GM19193 (cell line): ENCODE results near the gene POLD4.

Experiments
- POLR2A ChIP-seq: IDR thresholded peaks from 4 replicates; pipeline ENCODE4 v1.6.1; 2011; ENCODE audit not compliant: insufficient read depth, insufficient read length; ENCODE audit errors: extremely low read depth

Gene POLD4

DNA sequence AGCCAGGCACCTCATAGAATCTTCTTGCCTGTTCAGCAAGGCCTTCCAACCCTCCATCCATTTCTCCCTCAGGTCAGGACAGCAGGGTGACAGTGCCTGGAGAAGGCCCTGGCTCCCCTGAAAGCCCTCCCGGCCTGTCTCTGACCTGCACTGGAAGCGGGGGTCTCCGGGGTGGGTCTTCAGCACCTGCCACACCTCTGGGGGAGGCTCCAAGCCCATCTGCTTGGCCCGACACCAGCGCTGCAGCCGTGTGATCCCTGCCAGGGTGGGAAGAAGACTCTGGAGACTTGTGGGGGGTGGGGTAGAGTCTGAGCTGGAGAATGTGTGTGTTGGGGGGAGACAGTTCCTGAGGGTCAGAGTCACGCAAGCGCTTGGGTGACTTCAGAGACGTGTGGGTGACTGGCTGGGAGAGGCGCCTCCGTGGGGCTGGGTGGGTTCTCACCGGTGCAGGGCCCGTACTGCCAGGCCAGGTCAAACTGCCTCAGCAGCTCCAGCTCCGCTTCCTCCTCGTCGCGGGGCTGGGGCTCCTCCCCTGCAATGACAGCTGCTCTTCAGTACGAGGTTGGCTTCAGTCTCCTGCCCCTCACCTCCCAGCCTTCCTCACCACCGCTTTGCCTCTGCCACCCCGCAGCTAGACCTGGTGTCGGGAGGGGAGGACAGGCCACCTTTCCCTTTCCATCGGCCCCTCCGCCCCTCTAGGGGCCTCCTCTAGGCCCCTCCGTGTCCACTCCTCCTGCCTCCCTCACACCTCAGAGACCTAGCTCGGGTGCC, 615 bp downstream of the POLD4 start:
- no peak for TF ChIP-seq POLR2A

DNA sequence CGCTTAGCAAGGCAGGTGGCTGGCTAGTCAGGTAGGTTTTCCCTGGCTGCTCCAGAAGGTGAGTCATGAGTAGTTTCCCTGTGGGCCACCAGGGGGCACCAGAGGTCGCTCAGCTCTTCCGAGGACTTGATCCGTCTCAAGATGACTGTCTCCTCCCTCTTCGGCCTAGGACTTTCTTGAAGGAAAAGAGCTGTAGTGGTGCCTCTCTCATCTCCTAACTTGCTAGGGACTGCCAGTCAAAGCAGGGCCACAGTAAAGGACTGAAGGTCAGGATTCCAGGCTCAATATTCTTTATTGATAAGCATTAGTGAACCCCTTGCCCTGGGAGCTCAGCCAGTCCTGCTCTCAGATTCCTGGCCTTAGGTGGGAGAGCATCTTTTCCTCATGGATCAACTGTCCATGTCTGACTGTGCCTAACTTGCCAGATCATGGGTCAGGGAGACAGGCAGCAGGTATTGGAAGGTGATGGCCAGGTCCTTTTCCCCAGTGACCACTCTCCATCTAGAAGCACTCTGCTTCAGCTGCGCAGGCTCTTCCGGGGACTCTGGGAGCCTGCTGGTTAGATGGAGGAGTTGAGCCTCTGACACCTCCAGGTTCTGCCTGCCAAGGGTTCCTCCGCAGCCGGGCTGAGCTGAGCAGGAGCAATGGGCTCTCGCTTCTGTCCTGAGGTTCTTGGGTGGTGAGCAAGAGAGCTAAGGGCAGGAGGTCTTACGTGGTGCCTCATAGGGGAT, 1.9 kb downstream of the POLD4 start:
- TF ChIP-seq POLR2A: no peak

DNA sequence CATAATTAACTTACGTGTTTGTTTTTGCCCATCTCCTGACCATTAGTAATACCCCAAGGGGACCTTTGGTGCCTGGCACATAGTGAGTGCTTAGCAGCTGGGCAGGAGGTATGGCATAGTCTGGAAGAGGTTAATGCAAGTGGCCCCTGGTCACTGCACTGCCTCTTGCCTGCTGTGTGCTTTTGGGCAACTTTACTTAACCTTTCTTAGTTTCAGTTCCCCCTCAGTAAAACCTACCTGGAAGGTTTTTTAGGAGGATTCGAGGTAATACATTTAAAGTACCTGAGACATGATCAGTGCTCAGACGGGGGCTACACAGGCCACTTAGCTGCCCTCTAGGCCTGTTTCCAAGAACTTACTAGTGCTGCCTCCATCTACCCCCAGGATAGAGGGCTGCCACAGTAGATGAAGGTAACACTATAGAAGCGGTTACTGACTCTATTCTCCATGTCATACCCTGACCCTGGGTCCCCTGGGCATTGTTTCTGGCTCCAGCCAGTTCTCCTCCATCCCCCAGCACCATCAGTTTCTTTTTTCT, 3.3 kb downstream of the POLD4 start:
- TF ChIP-seq POLR2A: no peak

DNA sequence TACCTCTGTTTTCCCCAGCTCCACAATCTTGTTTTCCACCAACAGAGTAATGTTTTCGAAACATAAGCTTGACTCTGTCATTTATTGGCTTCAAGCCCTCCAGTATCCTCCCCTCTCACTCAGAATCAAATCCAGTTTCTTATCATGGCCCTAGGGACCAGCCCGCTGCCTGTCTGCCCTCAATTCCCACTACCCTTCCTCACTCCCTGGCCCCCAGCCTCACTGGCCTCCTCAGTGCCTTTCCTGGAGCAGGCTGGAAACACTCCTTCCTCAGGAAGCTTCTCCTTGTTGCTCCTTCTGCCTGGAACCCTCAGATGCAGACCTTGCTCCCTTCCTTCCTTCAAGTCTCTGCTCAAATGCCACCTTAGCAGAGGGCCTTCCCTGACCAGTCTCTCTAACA, 3.9 kb downstream of the POLD4 start:
- no peak for TF ChIP-seq POLR2A

- no peak for TF ChIP-seq POLR2A
Measured at GRCh38 chr11:67349036-67349435, 4.3 kb downstream of the POLD4 start.

DNA sequence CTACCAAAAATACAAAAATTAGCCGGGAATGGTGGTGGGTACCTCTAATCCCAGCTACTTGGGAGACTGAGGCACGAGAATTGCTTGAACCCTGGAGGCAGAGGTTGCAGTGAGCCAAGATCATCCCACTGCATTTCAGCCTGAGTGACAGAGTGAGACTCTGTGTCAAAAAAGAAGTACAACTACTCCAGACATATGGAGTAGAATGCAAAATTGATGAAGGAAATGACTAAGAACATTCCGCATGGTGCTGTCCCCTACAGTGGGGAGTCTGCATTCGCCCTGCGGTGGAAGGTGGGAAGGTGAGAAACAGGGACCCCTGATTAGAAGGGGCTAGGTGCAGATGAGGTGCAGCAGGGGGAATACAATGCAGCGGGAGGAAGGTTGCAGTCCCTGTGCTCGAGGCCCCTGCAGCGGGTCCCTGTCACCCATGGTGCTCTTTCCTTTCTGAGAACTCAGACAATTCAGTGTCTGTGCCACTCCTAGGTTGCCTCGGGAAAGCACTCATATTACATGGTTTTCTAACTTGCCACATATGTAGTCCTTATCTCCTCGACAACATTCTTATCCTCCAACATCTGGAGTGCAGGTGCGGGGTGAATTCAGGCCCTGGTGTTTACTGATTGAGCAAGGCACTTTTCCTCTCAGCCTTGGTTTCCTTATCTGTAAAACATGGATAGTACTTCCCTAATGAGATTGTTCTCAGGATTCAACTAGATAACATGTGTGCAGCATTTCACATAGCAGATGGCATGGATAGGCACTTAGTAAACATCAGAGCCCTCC, 5.2 kb downstream of the POLD4 start:
- TF ChIP-seq POLR2A: no peak

DNA sequence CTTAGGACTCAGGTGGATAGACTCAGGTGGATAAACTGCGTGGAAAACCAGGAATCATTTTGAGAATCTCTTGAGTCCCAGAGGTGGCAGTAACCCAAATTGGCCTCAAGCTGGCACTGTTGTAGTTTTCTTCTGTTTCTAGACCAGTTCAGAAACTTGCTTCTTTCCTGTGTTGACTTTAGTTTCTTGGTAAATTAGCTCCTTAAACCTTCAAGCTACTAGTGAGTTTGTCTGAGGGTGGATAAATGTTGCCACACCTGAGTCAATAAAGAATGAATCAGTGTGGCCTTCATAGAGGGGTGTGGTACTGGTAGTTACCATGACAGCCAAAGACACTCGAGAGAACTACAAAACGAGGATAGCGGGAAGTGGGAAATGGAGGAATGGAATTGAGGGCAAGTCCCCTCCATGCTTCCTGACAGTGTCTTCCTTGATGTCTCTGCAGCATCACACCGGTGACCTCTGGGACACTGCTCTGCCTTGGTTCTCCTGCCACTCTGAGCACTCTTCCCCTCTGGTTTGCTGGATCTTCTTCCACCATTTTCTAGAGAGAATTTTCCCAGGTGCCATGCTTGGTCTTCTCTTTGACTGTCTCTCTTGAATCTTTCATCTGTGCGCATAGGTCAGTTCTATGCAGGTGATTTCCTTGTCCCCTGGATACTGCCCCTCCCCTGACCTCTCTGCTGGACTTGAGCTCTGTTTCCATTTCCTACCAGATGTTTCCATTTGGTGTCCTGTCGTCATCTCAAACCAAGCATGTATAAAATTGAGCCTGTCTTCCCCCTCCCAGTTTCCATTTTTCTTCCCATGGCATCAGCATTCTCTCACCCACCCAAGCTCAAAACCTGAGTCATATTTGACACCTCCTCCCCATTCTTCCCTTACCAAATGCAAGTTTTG, 7.2 kb downstream of the POLD4 start:
- no peak for TF ChIP-seq POLR2A

- no peak for TF ChIP-seq POLR2A
Measured at GRCh38 chr11:67345247-67345919, 8.0 kb downstream of the POLD4 start.

GRCh38 chr11:67344264-67344663, 9.1 kb downstream of the POLD4 start:
- TF ChIP-seq POLR2A: no peak

DNA sequence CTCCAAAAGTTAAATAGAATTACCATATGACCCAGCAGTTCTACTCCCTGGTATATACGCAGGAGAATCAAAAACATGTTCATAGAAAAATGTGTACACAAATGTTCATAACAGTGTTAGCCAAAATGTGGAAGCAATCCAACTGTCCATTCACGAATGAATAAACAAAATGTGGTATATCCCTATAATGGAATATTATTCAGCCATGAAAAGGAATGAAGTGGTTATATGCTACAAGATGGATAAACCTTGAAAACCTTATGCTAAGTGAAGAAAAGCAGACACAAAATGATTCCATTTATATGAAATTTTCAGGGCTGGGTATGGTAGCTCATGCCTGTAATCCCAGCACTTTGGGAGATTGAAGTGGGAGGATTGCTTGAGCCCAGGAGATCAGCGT, 16.1 kb downstream of the POLD4 start:
- no peak for TF ChIP-seq POLR2A

- no peak for TF ChIP-seq POLR2A
Measured at GRCh38 chr11:67332081-67332691, 21.2 kb downstream of the POLD4 start.

- no peak for TF ChIP-seq POLR2A
Measured at GRCh38 chr11:67323526-67323925, 29.8 kb downstream of the POLD4 start.

- TF ChIP-seq POLR2A: no peak
Measured at GRCh38 chr11:67322049-67322448, 31.3 kb downstream of the POLD4 start.
